ENCODE measurements around the gene FANCB.

The FANCB gene

GRCh38 chrX:14801136-14801535 lies 71.7 kb downstream of the FANCB start:
- DNase-seq (ENCODE audit: low read depth, low spot score), result peak; percentile 1
- H3K4me3 ChIP-seq (ENCODE audit: low read depth, low read length), result no peak overlapping the region
- TF ChIP-seq CTCF (IDR thresholded peaks at IDR 0.05; ENCODE audit: low read depth, low read length), result no peak
- in situ Hi-C loops (cut with HindIII; ENCODE audit: low sequenced_read_pairs), result no loop called here

DNA sequence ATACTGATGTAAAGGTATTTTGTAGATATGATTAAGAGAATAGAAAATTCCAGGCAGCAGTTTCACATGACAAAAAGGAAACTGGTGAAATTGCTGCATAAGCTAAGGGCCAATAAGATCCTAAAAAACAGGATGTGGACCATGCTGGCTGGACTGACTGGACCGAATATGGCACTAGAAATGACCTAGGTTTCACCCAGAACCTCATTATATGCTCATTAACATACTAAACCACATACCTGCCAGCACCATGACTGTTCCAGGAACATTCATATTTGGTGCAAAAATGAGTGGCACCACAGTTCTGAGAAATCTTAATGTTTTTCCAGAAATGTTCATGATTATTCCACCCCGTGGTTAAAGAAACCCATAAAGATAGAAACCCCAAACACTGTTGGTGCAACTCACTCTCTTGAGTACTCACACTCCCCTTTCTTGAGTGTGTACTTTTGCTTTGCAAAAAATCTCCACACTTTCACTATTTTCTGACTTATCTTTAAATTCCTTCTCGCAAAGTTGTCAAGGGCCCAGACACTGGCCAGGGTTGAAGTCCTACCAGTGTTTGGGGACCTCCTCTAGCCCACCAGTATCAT lies 74.0 kb downstream of the FANCB start:
- no peak for DNase-seq (ENCODE audit: low read depth, low spot score)
- no peak overlapping the region for H3K4me3 ChIP-seq (ENCODE audit: low read depth, low read length)
- no peak for TF ChIP-seq CTCF (IDR thresholded peaks at IDR 0.05; ENCODE audit: low read depth, low read length)
- in situ Hi-C loops (cut with HindIII; ENCODE audit: low sequenced_read_pairs), result no loop called here

Data from astrocyte of the spinal cord (primary cell).